Spinal cord (tissue), 10 donors: ENCODE data around the gene GPR160. TPM values are rescaled to one million over a fixed set of nuclear protein-coding genes. Genes with fewer than 3 reads are reported as not detected.
A peak's percentile ranks its signal among the peaks of the same experiment; 100 is the strongest.
"Not testable (repeated sequence)": the region's sequence is repeated elsewhere in the genome, so short reads cannot be mapped to it uniquely, and the experiment has no call there.

Experiments used
- DNase-seq, 6 donors: peaks; one replicate each; pipeline versions ENCODE4 v3.0.0 to v3.0.0-alpha.2; 2013 to 2015; ENCODE audit warnings: low spot score in 6 of 6, low read depth in 4 of 6
- H3K27ac ChIP-seq: one replicate; pipeline ENCODE4 v1.5.1; 2013; ENCODE audit warnings: low read depth, low read length, control low read depth
- H3K27me3 ChIP-seq: one replicate; pipeline ENCODE4 v1.6.1; 2013; ENCODE audit warnings: low read length; ENCODE audit not compliant: control insufficient read depth, insufficient read depth
- H3K36me3 ChIP-seq: one replicate; pipeline ENCODE4 v1.6.1; 2013; ENCODE audit warnings: low read length; ENCODE audit not compliant: control insufficient read depth, insufficient read depth
- H3K4me1 ChIP-seq: one replicate; pipeline ENCODE4 v1.6.1; 2013; ENCODE audit warnings: low read length; ENCODE audit not compliant: control insufficient read depth, insufficient read depth
- H3K4me3 ChIP-seq: one replicate; pipeline ENCODE4 v1.5.1; 2013; ENCODE audit warnings: low read depth, low read length, control low read depth
- H3K9me3 ChIP-seq: one replicate; pipeline ENCODE4 v1.6.1; 2013; ENCODE audit warnings: low read length; ENCODE audit not compliant: control insufficient read depth, insufficient read depth
- WGBS: methylation state at CpG from one replicate; pipeline ENCODE4 v1.1.5; 2013; ENCODE audit warnings: missing lambda C conversion rate; ENCODE audit not compliant: insufficient coverage; 5-methylcytosine and 5-hydroxymethylcytosine counted together
- polyA plus RNA-seq, 2 donors: library from polyadenylated mRNA; unstranded; fragments of 120-200 nt; gene quantifications; one replicate each; pipeline ENCODE4 v1.2.1, GENCODE V29; 2013; ENCODE audit not compliant: insufficient read length in 2 of 2
- total RNA-seq, 2 donors: library from RNA; depleted of rRNA in 1 of 2; stranded (reverse); fragments of 120-200 nt in 1 of 2; fragments of >200 nt in 1 of 2; gene quantifications; one replicate each; pipeline versions ENCODE4 v1.2.3 to v1.2.4, GENCODE V29; 2013 to 2014
- donor health status: healthy.

GPR160 gene
- total and polyA plus RNA-seq, 4 donors = 0.61 to 7.2 (median 2.2) TPM

DNA sequence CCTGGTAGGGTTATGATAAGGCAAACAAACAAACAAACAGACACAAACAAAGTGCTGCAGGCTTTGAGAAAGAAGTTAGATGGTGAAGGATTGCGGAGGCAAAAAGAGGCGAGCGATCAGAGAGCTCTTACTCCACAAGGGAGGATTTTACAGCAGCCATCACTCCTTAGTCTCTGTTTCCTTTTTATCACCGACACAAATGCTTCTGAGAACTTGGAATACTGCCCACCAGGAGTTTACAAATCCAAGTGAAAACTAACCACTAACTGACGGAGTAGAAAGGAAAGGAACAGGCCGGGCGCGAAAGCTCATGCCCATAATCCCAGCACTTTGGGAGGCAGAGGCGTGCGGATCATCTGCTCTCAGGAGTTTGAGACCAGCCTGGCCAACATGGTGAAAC lies 35.6 kb upstream of the GPR160 start:
- WGBS = 73% methylated on average over 4 of the region's 10 CpGs
- H3K4me1 ChIP-seq = no peaks in the 10 kb centered on the region
- H3K36me3 ChIP-seq = no peaks in the 10 kb centered on the region
- H3K4me3 ChIP-seq = no peak overlapping the region
- no peaks in the 10 kb centered on the region for H3K27me3 ChIP-seq
- H3K27ac ChIP-seq = no peak overlapping the region
- H3K9me3 ChIP-seq = no peaks in the 10 kb centered on the region
- DNase-seq = no peak

- DNase-seq = no peak
- Histone ChIP-seq H3K36me3 (no peaks in the 10 kb centered on the region), H3K4me1 (no peaks in the 10 kb centered on the region), H3K27me3 (no peaks in the 10 kb centered on the region), H3K27ac (no peak overlapping the region), H3K9me3 (no peaks in the 10 kb centered on the region), H3K4me3 (no peak overlapping the region)
- WGBS = no CpG with 5 or more reads among the region's 1 CpG
These were observed 34.9 kb upstream of the GPR160 start for GRCh38 chr3:170002879-170003278.

- no peak overlapping the region for H3K27ac ChIP-seq
- no peaks in the 10 kb centered on the region for H3K36me3 ChIP-seq
- 79% methylated on average over 2 of the region's 2 CpGs for WGBS
- H3K27me3 ChIP-seq = no peaks in the 10 kb centered on the region
- H3K4me1 ChIP-seq = no peaks in the 10 kb centered on the region
- no peak overlapping the region for H3K4me3 ChIP-seq
- no peaks in the 10 kb centered on the region for H3K9me3 ChIP-seq
- no peak for DNase-seq
These were observed 33.9 kb upstream of the GPR160 start for GRCh38 chr3:170003881-170004356.

DNA sequence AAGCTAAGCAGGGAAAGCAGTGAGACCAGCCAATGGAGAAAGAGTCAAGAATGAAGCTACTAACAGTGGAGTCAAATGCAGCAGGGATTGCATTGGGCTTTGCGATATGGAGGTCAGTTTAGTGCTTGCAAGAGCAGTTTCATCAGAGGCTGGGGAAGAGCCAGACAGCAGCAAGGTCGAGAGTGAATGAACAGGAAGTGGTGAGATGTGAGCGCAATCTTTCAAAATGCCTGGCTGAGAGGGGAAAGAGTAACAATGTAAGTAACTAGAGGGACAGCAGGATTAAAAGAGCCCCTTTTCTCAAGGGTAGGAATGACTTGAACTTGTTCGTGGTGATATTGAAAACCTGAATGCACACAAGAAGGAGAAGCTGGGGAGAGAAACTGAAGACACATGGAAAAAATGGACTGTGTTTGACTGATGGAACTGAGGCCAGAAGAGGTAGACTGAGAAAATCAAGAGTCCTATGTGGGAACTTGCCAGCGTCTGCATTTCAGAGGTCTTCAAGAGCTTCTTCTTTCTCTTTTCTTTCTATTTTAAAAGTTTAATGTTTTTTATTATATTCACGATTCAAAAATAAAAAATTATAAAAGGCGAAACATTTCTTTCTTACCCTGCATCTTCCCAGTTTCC lies 30.6 kb upstream of the GPR160 start:
- no peak for DNase-seq
- Histone ChIP-seq H3K27ac (no peak overlapping the region), H3K4me3 (no peak overlapping the region), H3K4me1 (no peaks in the 10 kb centered on the region), H3K36me3 (no peaks in the 10 kb centered on the region), H3K27me3 (no peaks in the 10 kb centered on the region), H3K9me3 (no peaks in the 10 kb centered on the region)
- WGBS = 73% methylated on average over 4 of the region's 7 CpGs

DNA sequence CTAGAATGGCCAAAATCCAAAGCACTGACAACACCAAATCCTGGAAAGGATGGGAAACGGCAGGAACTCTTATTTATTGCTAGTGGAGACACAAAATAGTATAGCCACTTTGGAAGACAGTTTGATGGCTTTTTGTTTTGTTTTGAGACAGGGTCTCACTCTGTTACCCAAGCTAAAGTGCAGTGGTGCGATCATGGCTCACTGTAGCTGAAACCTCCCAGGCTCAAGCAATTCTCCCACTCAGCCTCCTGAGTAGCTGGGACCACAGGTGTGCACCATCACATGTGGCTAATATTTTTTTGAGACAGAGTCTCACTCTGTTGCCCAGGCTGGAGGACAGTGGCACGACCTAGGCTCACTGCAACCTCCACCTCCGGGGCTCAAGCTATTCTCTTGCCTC lies 27.3 kb upstream of the GPR160 start:
- Histone ChIP-seq H3K36me3 (no peaks in the 10 kb centered on the region), H3K9me3 (no peaks in the 10 kb centered on the region), H3K4me3 (no peak overlapping the region), H3K27ac (no peak overlapping the region), H3K27me3 (no peaks in the 10 kb centered on the region), H3K4me1 (no peaks in the 10 kb centered on the region)
- WGBS = 90% methylated on average over 3 of the region's 4 CpGs
- DNase-seq = no peak

GRCh38 chr3:170012683-170013400 lies 25.0 kb upstream of the GPR160 start:
- DNase-seq = peak in 1 of 6 donors; percentile 9
- 77% methylated on average over 4 of the region's 7 CpGs for WGBS
- no peak overlapping the region for H3K27ac ChIP-seq
- H3K27me3 ChIP-seq = no peaks in the 10 kb centered on the region
- no peak overlapping the region for H3K4me3 ChIP-seq
- no peaks in the 10 kb centered on the region for H3K4me1 ChIP-seq
- no peaks in the 10 kb centered on the region for H3K36me3 ChIP-seq
- no peaks in the 10 kb centered on the region for H3K9me3 ChIP-seq

GRCh38 chr3:170016057-170016456 lies 21.7 kb upstream of the GPR160 start:
- Histone ChIP-seq H3K27me3 (no peaks in the 10 kb centered on the region), H3K9me3 (no peaks in the 10 kb centered on the region), H3K4me3 (no peak overlapping the region), H3K4me1 (no peaks in the 10 kb centered on the region), H3K27ac (no peak overlapping the region), H3K36me3 (no peaks in the 10 kb centered on the region)
- no peak for DNase-seq
- no CpG with 5 or more reads among the region's 3 CpGs for WGBS

- H3K27ac ChIP-seq, H3K4me3 ChIP-seq, H3K4me1 ChIP-seq, H3K27me3 ChIP-seq, DNase-seq, H3K9me3 ChIP-seq, H3K36me3 ChIP-seq: not testable (repeated sequence)
- no CpG with 5 or more reads among the region's 4 CpGs for WGBS
These were observed 18.5 kb upstream of the GPR160 start for GRCh38 chr3:170019306-170019705.

DNA sequence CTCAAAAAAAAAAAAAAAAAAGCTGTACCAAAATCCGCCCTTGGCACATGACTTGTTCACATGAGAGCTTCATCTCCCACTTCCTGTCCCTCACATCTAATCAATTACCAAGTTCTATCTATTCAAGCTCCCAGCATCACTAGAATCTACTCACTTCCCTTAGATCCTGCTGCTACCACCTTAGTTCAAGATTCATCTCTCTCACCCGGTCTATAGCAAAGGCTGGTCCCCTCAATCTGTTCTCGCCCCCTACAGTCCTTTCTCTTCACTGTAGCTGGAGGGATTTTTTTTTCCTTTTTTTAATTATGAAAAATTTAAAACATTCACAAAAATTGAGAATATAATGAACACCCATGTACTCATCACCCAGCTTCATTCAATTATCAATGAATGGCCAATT lies 16.7 kb upstream of the GPR160 start:
- Histone ChIP-seq H3K4me3 (no peak overlapping the region), H3K36me3 (no peaks in the 10 kb centered on the region), H3K9me3 (no peaks in the 10 kb centered on the region), H3K4me1 (no peaks in the 10 kb centered on the region), H3K27ac (no peak overlapping the region), H3K27me3 (no peaks in the 10 kb centered on the region)
- DNase-seq = no peak
- WGBS = no CpG with 5 or more reads among the region's 3 CpGs

GRCh38 chr3:170022336-170022735 lies 15.5 kb upstream of the GPR160 start:
- 80% methylated on average over 1 of the region's 4 CpGs for WGBS
- H3K27ac ChIP-seq = no peak overlapping the region
- no peak for DNase-seq

More at GRCh38 chr3:170022336-170022735, 15.5 kb upstream of the GPR160 start:
- no peaks in the 10 kb centered on the region for H3K4me1 ChIP-seq
- H3K27me3 ChIP-seq = no peaks in the 10 kb centered on the region
- H3K9me3 ChIP-seq = no peaks in the 10 kb centered on the region
- H3K36me3 ChIP-seq = no peaks in the 10 kb centered on the region
- no peak overlapping the region for H3K4me3 ChIP-seq
